GM21423 (cell line): ENCODE results near the gene GDI1.

ENCODE experiments used
- ATAC-seq: cut with Tn5 transposase; IDR thresholded peaks from one replicate; pipeline ENCODE4 v1.9.1; 2021; ENCODE audit warnings: mild to moderate bottlenecking, moderate library complexity; ENCODE audit not compliant: unreplicated experiment

The GDI1 gene

GRCh38 chrX:154458954-154459778 lies 22.2 kb downstream of the GDI1 start:
- ATAC-seq: no peak

- ATAC-seq: no peak
These were observed 22.9 kb downstream of the GDI1 start for GRCh38 chrX:154459832-154460231.

- no peak for ATAC-seq
These were observed 23.4 kb downstream of the GDI1 start for GRCh38 chrX:154460326-154460725.

GRCh38 chrX:154462396-154462795 lies 25.4 kb downstream of the GDI1 start:
- ATAC-seq: no peak

GRCh38 chrX:154463611-154464220 lies 26.8 kb downstream of the GDI1 start:
- ATAC-seq: no peak

GRCh38 chrX:154464806-154465365 lies 27.9 kb downstream of the GDI1 start:
- no peak for ATAC-seq

- no peak for ATAC-seq
These were observed 28.6 kb downstream of the GDI1 start for GRCh38 chrX:154465601-154466000.

- no peak for ATAC-seq
These were observed 29.1 kb downstream of the GDI1 start for GRCh38 chrX:154466036-154466435.

- ATAC-seq: no peak
These were observed 30.0 kb downstream of the GDI1 start for GRCh38 chrX:154466907-154467306.

GRCh38 chrX:154467556-154467955 lies 30.6 kb downstream of the GDI1 start:
- ATAC-seq: no peak

- ATAC-seq: no peak
These were observed 31.3 kb downstream of the GDI1 start for GRCh38 chrX:154468217-154468616.

GRCh38 chrX:154469114-154469513 lies 32.2 kb downstream of the GDI1 start:
- ATAC-seq: no peak

GRCh38 chrX:154469880-154470279 lies 32.9 kb downstream of the GDI1 start:
- ATAC-seq: no peak

GRCh38 chrX:154470434-154470833 lies 33.5 kb downstream of the GDI1 start:
- no peak for ATAC-seq

GRCh38 chrX:154470914-154471568 lies 34.1 kb downstream of the GDI1 start:
- no peak for ATAC-seq

GRCh38 chrX:154471839-154472684 lies 35.1 kb downstream of the GDI1 start:
- no peak for ATAC-seq

GRCh38 chrX:154472685-154473632 lies 36.0 kb downstream of the GDI1 start:
- no peak for ATAC-seq

GRCh38 chrX:154473683-154474082 lies 36.7 kb downstream of the GDI1 start:
- ATAC-seq: no peak

GRCh38 chrX:154476821-154477220 lies 39.9 kb downstream of the GDI1 start:
- ATAC-seq: no peak
